Measurements from ENCODE around the gene FRK. TPM values are rescaled to one million over a fixed set of nuclear protein-coding genes. Genes with fewer than 3 reads are reported as not detected.
"Not testable (repeated sequence)": the region's sequence is repeated elsewhere in the genome, so short reads cannot be mapped to it uniquely, and the experiment has no call there.

The FRK gene
- total RNA-seq, 1 donor from 2014 or later = under 0.01 TPM

- no peak for DNase-seq (ENCODE audit: low read depth in 2 of 2)
Measured at GRCh38 chr6:115947966-115948541, 112.6 kb downstream of the FRK start.

GRCh38 chr6:115945812-115946211 is 114.9 kb downstream of the FRK start:
- no peak for DNase-seq (ENCODE audit: low read depth in 2 of 2)

- DNase-seq (ENCODE audit: low read depth in 2 of 2) = no peak
Measured at GRCh38 chr6:115945306-115945705, 115.4 kb downstream of the FRK start.

- DNase-seq (ENCODE audit: low read depth in 2 of 2) = not testable (repeated sequence)
Measured at GRCh38 chr6:115944829-115945228, 115.9 kb downstream of the FRK start.

- not testable (repeated sequence) for DNase-seq (ENCODE audit: low read depth in 2 of 2)
Measured at GRCh38 chr6:115937502-115937901, 123.2 kb downstream of the FRK start.

GRCh38 chr6:115935361-115935760 is 125.3 kb downstream of the FRK start:
- no peak for DNase-seq (ENCODE audit: low read depth in 2 of 2)

GRCh38 chr6:115934829-115935228 is 125.9 kb downstream of the FRK start:
- no peak for DNase-seq (ENCODE audit: low read depth in 2 of 2)

- DNase-seq (ENCODE audit: low read depth in 2 of 2) = no peak
Measured at GRCh38 chr6:115934145-115934544, 126.5 kb downstream of the FRK start.

- no peak for DNase-seq (ENCODE audit: low read depth in 2 of 2)
Measured at GRCh38 chr6:115932481-115932880, 128.2 kb downstream of the FRK start.

GRCh38 chr6:115928000-115928399 is 132.7 kb downstream of the FRK start:
- DNase-seq (ENCODE audit: low read depth in 2 of 2) = not testable (repeated sequence)

GRCh38 chr6:115922971-115923370 is 137.7 kb downstream of the FRK start:
- no peak for DNase-seq (ENCODE audit: low read depth in 2 of 2)

GRCh38 chr6:115914098-115914497 is 146.6 kb downstream of the FRK start:
- DNase-seq (ENCODE audit: low read depth in 2 of 2) = no peak

- DNase-seq (ENCODE audit: low read depth in 2 of 2) = no peak
Measured at GRCh38 chr6:115909923-115910546, 150.7 kb downstream of the FRK start.

- no peak for DNase-seq (ENCODE audit: low read depth in 2 of 2)
Measured at GRCh38 chr6:115908906-115909559, 151.7 kb downstream of the FRK start.

- DNase-seq (ENCODE audit: low read depth in 2 of 2) = no peak
Measured at GRCh38 chr6:115905471-115905870, 155.2 kb downstream of the FRK start.

GRCh38 chr6:115902436-115902835 is 158.3 kb downstream of the FRK start:
- no peak for DNase-seq (ENCODE audit: low read depth in 2 of 2)

- DNase-seq (ENCODE audit: low read depth in 2 of 2) = no peak
Measured at GRCh38 chr6:115901896-115902295, 158.8 kb downstream of the FRK start.

GRCh38 chr6:115899730-115900282 is 160.9 kb downstream of the FRK start:
- DNase-seq (ENCODE audit: low read depth in 2 of 2) = no peak

- no peak for DNase-seq (ENCODE audit: low read depth in 2 of 2)
Measured at GRCh38 chr6:115898246-115898645, 162.4 kb downstream of the FRK start.

GRCh38 chr6:115896538-115897129 is 164.1 kb downstream of the FRK start:
- peak; percentile 28 to 38 for DNase-seq (ENCODE audit: low read depth in 2 of 2)

- no peak for DNase-seq (ENCODE audit: low read depth in 2 of 2)
Measured at GRCh38 chr6:115894426-115894992, 166.2 kb downstream of the FRK start.

- no peak for DNase-seq (ENCODE audit: low read depth in 2 of 2)
Measured at GRCh38 chr6:115891750-115892149, 168.9 kb downstream of the FRK start.
